ENCODE measurements around the gene LGR6.
A peak's percentile ranks its signal among the peaks of the same experiment; 100 is the strongest.
"Not testable (repeated sequence)": the region's sequence is repeated elsewhere in the genome, so short reads cannot be mapped to it uniquely, and the experiment has no call there.

LGR6 gene

GRCh38 chr1:202159534-202160371 lies 33.8 kb upstream of the LGR6 start:
- DNase-seq: no peak

- DNase-seq: peak in 1 of 2 experiments; percentile 22
Measured at GRCh38 chr1:202160377-202160940, 33.1 kb upstream of the LGR6 start, which contains the start of gene PTPN7. PTPN7 (minus strand) TSS chr1:202160602; CDS start chr1:202159402, 1,200 bp downstream.

GRCh38 chr1:202161151-202162046 lies 32.2 kb upstream of the LGR6 start:
- no peak for DNase-seq

GRCh38 chr1:202162047-202162417 lies 31.6 kb upstream of the LGR6 start:
- no peak for DNase-seq

- DNase-seq: no peak
Measured at GRCh38 chr1:202162418-202163280, 30.9 kb upstream of the LGR6 start.

- DNase-seq: no peak
Measured at GRCh38 chr1:202163281-202164270, 30.0 kb upstream of the LGR6 start.

GRCh38 chr1:202164271-202165037 lies 29.1 kb upstream of the LGR6 start:
- no peak for DNase-seq

- no peak for DNase-seq
Measured at GRCh38 chr1:202165267-202165941, 28.2 kb upstream of the LGR6 start.

GRCh38 chr1:202165942-202166843 lies 27.4 kb upstream of the LGR6 start:
- DNase-seq: no peak

- not testable (repeated sequence) for DNase-seq
Measured at GRCh38 chr1:202167054-202167453, 26.5 kb upstream of the LGR6 start.

GRCh38 chr1:202167708-202168415 lies 25.7 kb upstream of the LGR6 start:
- DNase-seq: no peak

- no peak for DNase-seq
Measured at GRCh38 chr1:202168861-202169260, 24.7 kb upstream of the LGR6 start.

GRCh38 chr1:202170726-202171125 lies 22.9 kb upstream of the LGR6 start:
- DNase-seq: peak in 1 of 2 experiments; percentile 23

- no peak for DNase-seq
Measured at GRCh38 chr1:202171292-202172014, 22.1 kb upstream of the LGR6 start.

- no peak for DNase-seq
Measured at GRCh38 chr1:202172015-202172355, 21.6 kb upstream of the LGR6 start.

GRCh38 chr1:202173993-202174392 lies 19.6 kb upstream of the LGR6 start:
- DNase-seq: no peak

All from SHP77 (cell line).